WTC11 (cell line): ENCODE data around the gene FASN. TPM values are rescaled to one million over a fixed set of nuclear protein-coding genes. Genes with fewer than 3 reads are reported as not detected.

Experiments
- ATAC-seq: fragments of 200-7000 bp; cut with Tn5 transposase; 2 replicates; pipeline ENCODE4 v1.10.0; 2021; ENCODE audit warnings: mild to moderate bottlenecking, moderate library complexity
- CTCF ChIA-PET: fragments of 300-600 bp; sonication (Branson Sonifier 250); formaldehyde crosslinking; loops from one replicate; lab custom pipeline; 2021; ENCODE audit warnings: antibody characterized with exemption; lab: Charles Lee
- POLR2A ChIA-PET: fragments of 350-600 bp; sonication (Branson Sonifier 250); formaldehyde crosslinking; loops from one replicate; lab custom pipeline; 2021; ENCODE audit warnings: antibody characterized with exemption; lab: Charles Lee
- DNase-seq: peaks from one replicate; pipeline ENCODE4 v3.0.0; 2021; ENCODE audit warnings: low spot score
- H3K27ac Mint-ChIP-seq: 2 replicates; pipeline ENCODE4 v1.8.0; 2021; ENCODE audit warnings: mixed read lengths
- H3K27me3 Mint-ChIP-seq: 2 replicates; pipeline ENCODE4 v1.8.0; 2021; ENCODE audit warnings: low read depth, mild to moderate bottlenecking, moderate library complexity, mixed read lengths
- H3K36me3 Mint-ChIP-seq: 2 replicates; pipeline ENCODE4 v1.8.0; 2021; ENCODE audit warnings: mixed read lengths
- H3K4me1 Mint-ChIP-seq: 2 replicates; pipeline ENCODE4 v1.8.0; 2022; ENCODE audit warnings: mixed read lengths
- H3K4me3 Mint-ChIP-seq: 2 replicates; pipeline ENCODE4 v1.8.0; 2021; ENCODE audit warnings: mild to moderate bottlenecking, moderate library complexity, mixed read lengths
- H3K9me3 Mint-ChIP-seq: 2 replicates; pipeline ENCODE4 v1.8.0; 2021; ENCODE audit warnings: mixed read lengths
- NFATC4 ChIP-seq: fragments of 250-450 bp; sonication (Bioruptor Pico); IDR thresholded peaks from 2 replicates; pipeline ENCODE4 v1.9.0; 2021; ENCODE audit warnings: mild to moderate bottlenecking
- NR1H2 ChIP-seq: sonication (generic); formaldehyde crosslinking; IDR thresholded peaks from 2 replicates; pipeline ENCODE4 v1.9.0; 2021; ENCODE audit warnings: mild to moderate bottlenecking, moderate library complexity, missing genetic modification reagents
- OVOL2 ChIP-seq: fragments of 250-450 bp; sonication (Bioruptor Pico); IDR thresholded peaks from 2 replicates; pipeline ENCODE4 v1.9.0; 2021; ENCODE audit warnings: mild to moderate bottlenecking, borderline replicate concordance
- SMAD3 ChIP-seq: sonication (generic); formaldehyde crosslinking; IDR thresholded peaks from 2 replicates; pipeline ENCODE4 v1.8.0; 2022; ENCODE audit warnings: missing genetic modification reagents, mild to moderate bottlenecking, borderline replicate concordance
- TEAD1 ChIP-seq: sonication (generic); formaldehyde crosslinking; IDR thresholded peaks from 2 replicates; pipeline ENCODE4 v1.8.0; 2022; ENCODE audit warnings: mild to moderate bottlenecking, missing genetic modification reagents
- ZNF219 ChIP-seq: sonication (generic); formaldehyde crosslinking; IDR thresholded peaks from 2 replicates; pipeline ENCODE4 v1.8.0; 2023; ENCODE audit warnings: missing genetic modification reagents, mild to moderate bottlenecking, borderline replicate concordance
- ZNF232 ChIP-seq: sonication (generic); formaldehyde crosslinking; IDR thresholded peaks from 2 replicates; pipeline ENCODE4 v1.8.0; 2022; ENCODE audit warnings: mild to moderate bottlenecking, missing genetic modification reagents
- ZNF263 ChIP-seq: sonication (generic); formaldehyde crosslinking; IDR thresholded peaks from 2 replicates; pipeline ENCODE4 v1.8.1; 2022; ENCODE audit warnings: low read depth, mild to moderate bottlenecking, moderate library complexity, missing genetic modification reagents
- total RNA-seq: library from RNA; stranded (reverse); gene quantifications from 3 replicates; pipeline ENCODE4 v1.2.3, GENCODE V29; 2021
- TF ChIP-seq, protein P1 (sequence below): sonication (generic); formaldehyde crosslinking; IDR thresholded peaks from 2 replicates; pipeline ENCODE4 v1.8.0; 2023; ENCODE audit warnings: missing genetic modification reagents, mild to moderate bottlenecking, borderline replicate concordance
- TF ChIP-seq, protein P2 (sequence below): sonication (generic); formaldehyde crosslinking; IDR thresholded peaks from 2 replicates; pipeline ENCODE4 v1.8.1; 2023; ENCODE audit warnings: mild to moderate bottlenecking, missing genetic modification reagents, moderate library complexity
- TF ChIP-seq, protein P3 (sequence below): sonication (generic); formaldehyde crosslinking; IDR thresholded peaks from 2 replicates; pipeline ENCODE4 v1.8.1; 2022; ENCODE audit warnings: low read depth, mild to moderate bottlenecking, moderate library complexity, missing genetic modification reagents, borderline replicate concordance
- TF ChIP-seq, protein P4 (sequence below): sonication (generic); formaldehyde crosslinking; conservative IDR thresholded peaks from 2 replicates; pipeline ENCODE4 v1.8.1; 2022; ENCODE audit warnings: mild to moderate bottlenecking, missing genetic modification reagents
- TF ChIP-seq, protein P5 (sequence below): sonication (generic); formaldehyde crosslinking; IDR thresholded peaks from 2 replicates; pipeline ENCODE4 v1.8.1; 2022; ENCODE audit warnings: low read depth, missing genetic modification reagents, borderline replicate concordance
- TF ChIP-seq, protein P6 (sequence below): fragments of 250-450 bp; sonication (Bioruptor Pico); IDR thresholded peaks from 2 replicates; pipeline ENCODE4 v1.9.0; 2021; ENCODE audit warnings: mild to moderate bottlenecking
- TF ChIP-seq, protein P7 (sequence below): sonication (generic); formaldehyde crosslinking; IDR thresholded peaks from 2 replicates; pipeline ENCODE4 v1.8.0; 2022; ENCODE audit warnings: mild to moderate bottlenecking, missing genetic modification reagents

Gene FASN
- total RNA-seq, 1 experiment from 2014 or later: 742 TPM

DNA sequence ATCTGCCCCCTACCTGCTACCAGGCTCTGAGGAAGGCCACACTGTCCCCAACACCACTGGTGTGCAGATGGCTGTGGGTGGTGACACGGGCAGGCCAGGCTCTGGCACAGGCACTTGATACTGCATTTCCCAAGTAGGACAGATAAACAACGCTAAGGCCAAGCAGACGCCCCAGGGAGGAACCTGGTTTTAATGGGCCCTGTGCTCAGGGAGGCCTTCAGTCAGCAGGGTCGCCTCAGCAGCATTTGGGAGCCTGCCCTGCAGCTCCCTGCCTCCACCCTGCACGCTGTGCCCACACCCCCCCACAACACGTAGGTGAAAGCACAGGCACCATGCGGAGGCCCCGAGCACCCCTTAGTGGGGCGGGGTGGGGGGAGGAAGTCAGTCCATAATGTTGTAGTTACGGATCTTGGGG lies 3.3 kb upstream of the FASN start (continued):
- TF ChIP-seq, protein P1, sequence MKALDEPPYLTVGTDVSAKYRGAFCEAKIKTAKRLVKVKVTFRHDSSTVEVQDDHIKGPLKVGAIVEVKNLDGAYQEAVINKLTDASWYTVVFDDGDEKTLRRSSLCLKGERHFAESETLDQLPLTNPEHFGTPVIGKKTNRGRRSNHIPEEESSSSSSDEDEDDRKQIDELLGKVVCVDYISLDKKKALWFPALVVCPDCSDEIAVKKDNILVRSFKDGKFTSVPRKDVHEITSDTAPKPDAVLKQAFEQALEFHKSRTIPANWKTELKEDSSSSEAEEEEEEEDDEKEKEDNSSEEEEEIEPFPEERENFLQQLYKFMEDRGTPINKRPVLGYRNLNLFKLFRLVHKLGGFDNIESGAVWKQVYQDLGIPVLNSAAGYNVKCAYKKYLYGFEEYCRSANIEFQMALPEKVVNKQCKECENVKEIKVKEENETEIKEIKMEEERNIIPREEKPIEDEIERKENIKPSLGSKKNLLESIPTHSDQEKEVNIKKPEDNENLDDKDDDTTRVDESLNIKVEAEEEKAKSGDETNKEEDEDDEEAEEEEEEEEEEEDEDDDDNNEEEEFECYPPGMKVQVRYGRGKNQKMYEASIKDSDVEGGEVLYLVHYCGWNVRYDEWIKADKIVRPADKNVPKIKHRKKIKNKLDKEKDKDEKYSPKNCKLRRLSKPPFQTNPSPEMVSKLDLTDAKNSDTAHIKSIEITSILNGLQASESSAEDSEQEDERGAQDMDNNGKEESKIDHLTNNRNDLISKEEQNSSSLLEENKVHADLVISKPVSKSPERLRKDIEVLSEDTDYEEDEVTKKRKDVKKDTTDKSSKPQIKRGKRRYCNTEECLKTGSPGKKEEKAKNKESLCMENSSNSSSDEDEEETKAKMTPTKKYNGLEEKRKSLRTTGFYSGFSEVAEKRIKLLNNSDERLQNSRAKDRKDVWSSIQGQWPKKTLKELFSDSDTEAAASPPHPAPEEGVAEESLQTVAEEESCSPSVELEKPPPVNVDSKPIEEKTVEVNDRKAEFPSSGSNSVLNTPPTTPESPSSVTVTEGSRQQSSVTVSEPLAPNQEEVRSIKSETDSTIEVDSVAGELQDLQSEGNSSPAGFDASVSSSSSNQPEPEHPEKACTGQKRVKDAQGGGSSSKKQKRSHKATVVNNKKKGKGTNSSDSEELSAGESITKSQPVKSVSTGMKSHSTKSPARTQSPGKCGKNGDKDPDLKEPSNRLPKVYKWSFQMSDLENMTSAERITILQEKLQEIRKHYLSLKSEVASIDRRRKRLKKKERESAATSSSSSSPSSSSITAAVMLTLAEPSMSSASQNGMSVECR (CRISPR knock-in tag): no peak

DNA sequence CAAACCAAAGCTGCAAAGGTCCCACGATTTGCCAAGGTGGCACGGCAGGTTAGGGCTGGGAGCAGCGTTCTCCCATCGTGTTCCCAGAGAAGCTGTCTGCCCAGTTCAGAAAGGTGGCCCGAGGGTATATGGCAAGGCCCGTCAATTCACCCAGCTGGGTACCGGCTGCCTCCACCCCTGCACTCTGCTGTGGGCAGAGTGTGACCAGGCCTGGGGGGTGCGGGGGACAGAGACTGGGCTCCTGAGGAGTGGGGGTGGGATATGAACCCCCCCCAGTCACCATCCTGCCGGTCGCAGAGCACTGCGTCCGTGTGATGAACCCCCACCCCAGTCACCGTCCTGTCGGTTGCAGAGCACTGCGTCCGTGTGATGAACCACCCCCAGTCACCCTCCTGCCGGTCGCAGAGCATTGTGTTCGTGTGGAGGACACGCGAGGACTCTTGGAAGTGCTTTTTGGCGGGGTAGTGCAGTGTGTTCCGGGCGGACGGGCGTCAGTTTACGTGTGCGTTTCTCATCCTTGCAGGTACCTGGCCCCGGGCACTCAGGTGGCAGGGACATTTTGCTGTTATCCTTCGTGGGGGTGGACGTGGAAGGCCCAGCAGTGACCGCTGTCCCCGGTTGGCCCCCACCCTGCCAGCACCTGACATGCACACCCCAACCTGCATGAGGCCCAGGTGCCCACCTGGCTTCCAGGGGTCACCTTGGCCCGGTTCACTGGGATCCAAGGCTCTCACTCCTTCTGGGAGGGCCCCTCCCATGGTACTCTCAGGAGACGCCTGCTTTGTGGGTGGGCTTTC lies 2.7 kb upstream of the FASN start:
- peaks cover 3% of the 10 kb centered on the region for H3K36me3 Mint-ChIP-seq
- ATAC-seq: no peak
- TF ChIP-seq ZNF219 (no peak), ZNF263 (CRISPR knock-in tag) (no peak), ZNF232 (CRISPR knock-in tag) (no peak)
- TF ChIP-seq, protein P2, sequence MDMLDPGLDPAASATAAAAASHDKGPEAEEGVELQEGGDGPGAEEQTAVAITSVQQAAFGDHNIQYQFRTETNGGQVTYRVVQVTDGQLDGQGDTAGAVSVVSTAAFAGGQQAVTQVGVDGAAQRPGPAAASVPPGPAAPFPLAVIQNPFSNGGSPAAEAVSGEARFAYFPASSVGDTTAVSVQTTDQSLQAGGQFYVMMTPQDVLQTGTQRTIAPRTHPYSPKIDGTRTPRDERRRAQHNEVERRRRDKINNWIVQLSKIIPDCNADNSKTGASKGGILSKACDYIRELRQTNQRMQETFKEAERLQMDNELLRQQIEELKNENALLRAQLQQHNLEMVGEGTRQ (CRISPR knock-in tag): no peak
- TF ChIP-seq, all 79 proteins: peak for 0
- no peak overlapping the region for H3K27ac Mint-ChIP-seq
- no peaks in the 10 kb centered on the region for H3K27me3 Mint-ChIP-seq
- POLR2A ChIA-PET: interaction anchor here (0.5 kb wide), 1 partner anchor 153 kb away, joined by 3 read pairs; no protein-coding TSS in a partner anchor
- CTCF ChIA-PET: interaction anchor here (1.0 to 1.4 kb wide), 3 partner anchors 53 to 136 kb away, joined by 3 to 5 read pairs (median 4); partner anchors contain the start of gene DCXR
- DNase-seq: no peak
- H3K4me1 Mint-ChIP-seq: peaks cover 39% of the 10 kb centered on the region
- peak overlapping the region; percentile 71; the same call in 1 of the 2 replicates for H3K4me3 Mint-ChIP-seq
- no peaks in the 10 kb centered on the region for H3K9me3 Mint-ChIP-seq

DNA sequence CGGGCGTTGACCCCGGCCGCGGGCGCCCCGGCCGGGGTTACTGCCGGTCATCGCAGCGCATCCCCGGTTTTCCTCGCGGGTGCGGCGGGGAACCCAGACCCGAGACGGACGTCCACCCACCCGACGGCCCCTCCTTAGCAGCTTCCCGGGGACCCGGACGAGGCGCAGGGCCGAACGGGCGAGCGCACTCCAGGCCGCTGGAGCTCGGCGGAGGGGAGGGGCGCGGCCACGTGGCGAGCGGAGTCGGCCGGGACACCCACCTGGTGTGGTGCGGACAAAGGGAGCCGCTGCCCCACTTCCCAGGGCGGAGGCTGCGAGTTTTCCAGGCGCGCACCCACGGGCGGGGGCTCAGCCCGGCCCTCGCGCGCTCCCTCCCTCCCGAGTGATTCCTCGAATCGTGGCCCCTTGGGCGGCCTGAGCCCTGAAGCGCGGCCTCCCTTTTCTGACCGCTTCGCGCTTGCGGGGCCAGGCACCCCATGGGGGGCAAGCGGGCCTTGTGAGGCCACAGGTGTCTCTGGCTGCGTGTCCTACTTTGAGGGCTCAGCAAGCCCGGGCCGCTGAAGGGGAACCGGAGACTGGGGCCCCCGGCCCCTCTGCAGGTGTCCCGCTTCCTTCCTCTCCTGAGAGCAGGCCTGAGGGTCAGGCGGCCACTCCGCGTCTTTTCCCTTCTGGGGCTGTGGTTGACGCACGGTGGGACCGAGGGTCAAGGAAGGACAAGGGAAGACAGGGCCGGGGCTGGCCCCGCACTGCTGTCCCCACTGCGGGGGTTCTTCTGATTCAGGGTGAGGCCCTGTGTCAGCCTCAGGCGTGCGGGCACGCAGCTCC lies 1.1 kb upstream of the FASN start:
- no peaks in the 10 kb centered on the region for H3K9me3 Mint-ChIP-seq
- peaks cover 33% of the 10 kb centered on the region for H3K4me1 Mint-ChIP-seq
- H3K27me3 Mint-ChIP-seq: no peaks in the 10 kb centered on the region
- CTCF ChIA-PET: interaction anchor here (0.6 to 2.9 kb wide), 10 partner anchors 48 to 172 kb away, joined by 3 to 18 read pairs (median 4); partner anchors contain the start of genes CENPX, DCXR, LRRC45 and MAFG
- peak overlapping the region; percentile 71 for H3K4me3 Mint-ChIP-seq
- DNase-seq (no peak), ATAC-seq (peak; percentile 2)
- peak overlapping the region; percentile 49; the same call in 1 of the 2 replicates for H3K27ac Mint-ChIP-seq
- POLR2A ChIA-PET: interaction anchor here (1.0 to 1.7 kb wide), 3 partner anchors 23 to 155 kb away, joined by 3 to 11 read pairs (median 5); partner anchors contain the start of gene DCXR
- H3K36me3 Mint-ChIP-seq: peaks cover 3% of the 10 kb centered on the region
- TF ChIP-seq, protein P3, sequence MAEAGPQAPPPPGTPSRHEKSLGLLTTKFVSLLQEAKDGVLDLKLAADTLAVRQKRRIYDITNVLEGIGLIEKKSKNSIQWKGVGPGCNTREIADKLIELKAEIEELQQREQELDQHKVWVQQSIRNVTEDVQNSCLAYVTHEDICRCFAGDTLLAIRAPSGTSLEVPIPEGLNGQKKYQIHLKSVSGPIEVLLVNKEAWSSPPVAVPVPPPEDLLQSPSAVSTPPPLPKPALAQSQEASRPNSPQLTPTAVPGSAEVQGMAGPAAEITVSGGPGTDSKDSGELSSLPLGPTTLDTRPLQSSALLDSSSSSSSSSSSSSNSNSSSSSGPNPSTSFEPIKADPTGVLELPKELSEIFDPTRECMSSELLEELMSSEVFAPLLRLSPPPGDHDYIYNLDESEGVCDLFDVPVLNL (CRISPR knock-in tag): no peak
- TF ChIP-seq, protein P2 (CRISPR knock-in tag): peak; percentile 65
- TF ChIP-seq NFATC4 (CRISPR knock-in tag) (no peak), TEAD1 (0 out of 2 replicates have a peak, but pooled peaks have one; percentile 18), NR1H2 (CRISPR knock-in tag) (peak; percentile 62; the same call in 1 of the 2 replicates), SMAD3 (CRISPR knock-in tag) (peak; percentile 45; the same call in 1 of the 2 replicates), OVOL2 (CRISPR knock-in tag) (0 out of 2 replicates have a peak, but pooled peaks have one; percentile 6)
- TF ChIP-seq, protein P4, sequence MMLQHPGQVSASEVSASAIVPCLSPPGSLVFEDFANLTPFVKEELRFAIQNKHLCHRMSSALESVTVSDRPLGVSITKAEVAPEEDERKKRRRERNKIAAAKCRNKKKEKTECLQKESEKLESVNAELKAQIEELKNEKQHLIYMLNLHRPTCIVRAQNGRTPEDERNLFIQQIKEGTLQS: no peak
- TF ChIP-seq, protein P5, sequence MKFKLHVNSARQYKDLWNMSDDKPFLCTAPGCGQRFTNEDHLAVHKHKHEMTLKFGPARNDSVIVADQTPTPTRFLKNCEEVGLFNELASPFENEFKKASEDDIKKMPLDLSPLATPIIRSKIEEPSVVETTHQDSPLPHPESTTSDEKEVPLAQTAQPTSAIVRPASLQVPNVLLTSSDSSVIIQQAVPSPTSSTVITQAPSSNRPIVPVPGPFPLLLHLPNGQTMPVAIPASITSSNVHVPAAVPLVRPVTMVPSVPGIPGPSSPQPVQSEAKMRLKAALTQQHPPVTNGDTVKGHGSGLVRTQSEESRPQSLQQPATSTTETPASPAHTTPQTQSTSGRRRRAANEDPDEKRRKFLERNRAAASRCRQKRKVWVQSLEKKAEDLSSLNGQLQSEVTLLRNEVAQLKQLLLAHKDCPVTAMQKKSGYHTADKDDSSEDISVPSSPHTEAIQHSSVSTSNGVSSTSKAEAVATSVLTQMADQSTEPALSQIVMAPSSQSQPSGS: no peak
- TF ChIP-seq, protein P6, sequence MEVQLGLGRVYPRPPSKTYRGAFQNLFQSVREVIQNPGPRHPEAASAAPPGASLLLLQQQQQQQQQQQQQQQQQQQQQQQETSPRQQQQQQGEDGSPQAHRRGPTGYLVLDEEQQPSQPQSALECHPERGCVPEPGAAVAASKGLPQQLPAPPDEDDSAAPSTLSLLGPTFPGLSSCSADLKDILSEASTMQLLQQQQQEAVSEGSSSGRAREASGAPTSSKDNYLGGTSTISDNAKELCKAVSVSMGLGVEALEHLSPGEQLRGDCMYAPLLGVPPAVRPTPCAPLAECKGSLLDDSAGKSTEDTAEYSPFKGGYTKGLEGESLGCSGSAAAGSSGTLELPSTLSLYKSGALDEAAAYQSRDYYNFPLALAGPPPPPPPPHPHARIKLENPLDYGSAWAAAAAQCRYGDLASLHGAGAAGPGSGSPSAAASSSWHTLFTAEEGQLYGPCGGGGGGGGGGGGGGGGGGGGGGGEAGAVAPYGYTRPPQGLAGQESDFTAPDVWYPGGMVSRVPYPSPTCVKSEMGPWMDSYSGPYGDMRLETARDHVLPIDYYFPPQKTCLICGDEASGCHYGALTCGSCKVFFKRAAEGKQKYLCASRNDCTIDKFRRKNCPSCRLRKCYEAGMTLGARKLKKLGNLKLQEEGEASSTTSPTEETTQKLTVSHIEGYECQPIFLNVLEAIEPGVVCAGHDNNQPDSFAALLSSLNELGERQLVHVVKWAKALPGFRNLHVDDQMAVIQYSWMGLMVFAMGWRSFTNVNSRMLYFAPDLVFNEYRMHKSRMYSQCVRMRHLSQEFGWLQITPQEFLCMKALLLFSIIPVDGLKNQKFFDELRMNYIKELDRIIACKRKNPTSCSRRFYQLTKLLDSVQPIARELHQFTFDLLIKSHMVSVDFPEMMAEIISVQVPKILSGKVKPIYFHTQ (CRISPR knock-in tag): no peak
- TF ChIP-seq, protein P7, sequence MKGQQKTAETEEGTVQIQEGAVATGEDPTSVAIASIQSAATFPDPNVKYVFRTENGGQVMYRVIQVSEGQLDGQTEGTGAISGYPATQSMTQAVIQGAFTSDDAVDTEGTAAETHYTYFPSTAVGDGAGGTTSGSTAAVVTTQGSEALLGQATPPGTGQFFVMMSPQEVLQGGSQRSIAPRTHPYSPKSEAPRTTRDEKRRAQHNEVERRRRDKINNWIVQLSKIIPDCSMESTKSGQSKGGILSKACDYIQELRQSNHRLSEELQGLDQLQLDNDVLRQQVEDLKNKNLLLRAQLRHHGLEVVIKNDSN: peak; percentile 79
